Activated CD4-positive, CD25-positive, alpha-beta regulatory T cell treated with anti-CD3 and anti-CD28 coated beads, Interleukin-2, amount 50 U/mL, for 72 hours (primary cell): ENCODE results near the gene GRIP2.

ENCODE experiments used
- DNase-seq: peaks from one replicate; pipeline ENCODE4 v3.0.0; 2021

Gene GRIP2

GRCh38 chr3:14539742-14540491 is at the start of gene GRIP2:
TSS of gene GRIP2 (minus strand) at chr3:14540342. CDS start at chr3:14540308, 34 bp downstream.
- no peak for DNase-seq

GRCh38 chr3:14588425-14589112 is 48.4 kb upstream of the GRIP2 start:
- DNase-seq = no peak

DNA sequence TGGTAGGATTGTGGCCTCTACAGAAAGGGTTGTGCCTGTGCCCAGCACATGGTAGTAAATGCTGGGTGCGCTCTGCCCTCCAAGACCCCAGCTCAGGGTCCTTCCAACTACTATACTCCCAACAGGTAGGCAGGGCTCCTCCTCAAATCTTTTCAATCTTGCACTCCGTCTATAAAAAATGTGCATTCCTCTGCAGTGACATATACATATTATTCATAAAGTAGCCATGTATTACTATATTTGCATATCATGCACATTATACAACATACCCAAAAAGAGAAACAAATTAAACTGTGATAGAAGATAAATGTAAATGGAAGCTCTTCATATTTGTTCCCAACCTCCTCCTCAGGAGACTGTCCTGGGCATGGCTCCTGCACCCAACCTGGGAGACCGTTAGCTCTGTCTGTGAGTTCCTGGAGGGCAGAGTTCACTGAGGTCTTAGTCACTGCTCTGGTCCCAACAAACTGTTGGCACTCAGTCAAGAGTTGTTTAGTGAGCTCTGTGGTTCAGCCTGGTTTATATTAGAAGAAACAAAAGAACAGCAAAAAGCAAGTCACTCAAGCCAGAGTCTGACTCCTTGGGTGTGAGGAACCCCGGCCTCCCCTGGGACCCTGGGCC is 47.7 kb upstream of the GRIP2 start:
- DNase-seq = no peak

- no peak for DNase-seq
Observed at GRCh38 chr3:14586611-14587010, 46.5 kb upstream of the GRIP2 start.

DNA sequence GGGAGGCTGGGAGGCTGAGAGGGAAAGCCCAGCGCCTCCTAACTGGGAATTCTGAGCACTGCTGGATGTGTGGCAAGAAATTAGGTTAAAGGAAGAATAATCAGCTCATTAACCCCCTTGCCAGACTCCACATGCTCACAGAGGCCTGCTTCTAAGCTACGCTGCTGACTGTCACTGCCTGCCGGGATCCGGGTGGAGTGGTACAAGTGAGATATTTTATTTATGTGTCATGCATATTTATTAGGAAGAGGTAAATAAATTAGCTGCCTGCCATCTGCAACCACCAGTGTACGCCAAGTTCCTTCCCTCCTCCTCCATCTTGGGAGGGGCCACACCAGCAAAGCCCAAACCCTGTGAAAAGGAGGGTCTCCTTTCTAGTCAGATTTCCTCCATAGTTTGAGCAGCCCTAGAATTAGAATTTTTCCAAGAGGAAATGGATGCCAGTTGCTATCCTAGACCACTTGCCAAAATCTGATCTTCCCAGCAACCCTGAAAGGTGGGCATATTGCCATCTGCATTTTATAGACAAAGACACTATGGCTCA is 43.5 kb upstream of the GRIP2 start:
- DNase-seq = no peak

DNA sequence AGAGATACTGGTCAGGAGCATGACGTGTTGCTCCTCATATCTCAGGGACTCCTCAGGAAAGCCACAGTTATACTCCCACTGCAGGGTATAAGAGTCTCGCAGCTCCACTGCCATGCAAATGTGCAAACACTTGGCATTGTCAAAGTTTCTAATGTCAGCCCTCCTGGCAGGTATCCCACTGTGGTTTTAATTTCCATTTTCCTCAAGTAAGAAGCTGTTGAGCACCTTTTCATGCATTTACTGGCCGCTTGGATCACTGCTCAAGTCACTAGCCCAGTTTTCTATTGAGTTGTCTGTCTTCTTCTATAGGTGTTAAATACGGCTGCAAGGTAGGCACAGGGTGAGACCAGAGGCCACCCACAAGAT is 41.9 kb upstream of the GRIP2 start:
- no peak for DNase-seq

- no peak for DNase-seq
Observed at GRCh38 chr3:14581334-14582044, 41.3 kb upstream of the GRIP2 start.

- no peak for DNase-seq
Observed at GRCh38 chr3:14577897-14578296, 37.8 kb upstream of the GRIP2 start.

GRCh38 chr3:14576163-14576562 is 36.0 kb upstream of the GRIP2 start:
- DNase-seq = no peak

DNA sequence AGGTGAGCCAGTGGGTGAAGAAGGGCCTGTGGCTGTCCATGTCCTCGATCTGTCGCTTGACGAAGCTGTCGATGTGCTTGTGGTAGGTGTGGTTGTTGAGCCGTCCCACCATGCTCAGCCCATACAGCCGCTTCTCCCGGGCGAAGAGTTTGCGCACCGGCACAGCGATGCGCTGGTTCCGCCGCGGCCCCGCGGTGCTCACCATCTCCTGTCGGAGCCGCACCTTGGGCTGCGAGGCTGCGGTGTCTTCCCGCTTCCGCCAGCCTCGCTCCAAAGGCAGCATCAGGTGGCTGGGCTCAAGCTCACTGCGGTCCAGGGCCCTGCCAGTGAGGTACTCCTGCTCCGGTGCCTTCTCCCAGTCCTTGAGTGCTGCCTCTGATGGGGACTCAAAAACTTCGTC is 34.0 kb upstream of the GRIP2 start:
- DNase-seq = no peak

GRCh38 chr3:14573706-14574105 is 33.6 kb upstream of the GRIP2 start:
- no peak for DNase-seq

DNA sequence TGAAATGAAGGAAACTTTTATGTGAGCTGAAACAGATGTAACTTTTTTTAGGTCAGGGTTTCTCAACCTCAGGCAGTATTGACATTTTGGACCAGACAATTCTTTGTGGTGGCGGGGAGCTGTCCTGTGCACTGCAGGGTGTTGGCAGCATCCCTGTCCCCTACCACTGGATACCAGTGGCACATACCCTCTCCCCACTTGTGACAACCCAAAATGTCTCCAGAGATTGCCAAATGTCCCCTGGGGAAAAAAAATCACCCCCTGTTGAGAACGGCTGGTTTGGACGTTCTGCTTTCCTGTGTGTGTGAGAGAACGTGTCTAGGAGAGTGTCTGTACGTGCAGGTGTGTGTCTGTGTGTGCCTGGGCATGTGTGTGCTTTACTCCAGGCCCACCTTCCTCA is 30.7 kb upstream of the GRIP2 start:
- DNase-seq = no peak

GRCh38 chr3:14570089-14570488 is 29.9 kb upstream of the GRIP2 start:
- no peak for DNase-seq

DNA sequence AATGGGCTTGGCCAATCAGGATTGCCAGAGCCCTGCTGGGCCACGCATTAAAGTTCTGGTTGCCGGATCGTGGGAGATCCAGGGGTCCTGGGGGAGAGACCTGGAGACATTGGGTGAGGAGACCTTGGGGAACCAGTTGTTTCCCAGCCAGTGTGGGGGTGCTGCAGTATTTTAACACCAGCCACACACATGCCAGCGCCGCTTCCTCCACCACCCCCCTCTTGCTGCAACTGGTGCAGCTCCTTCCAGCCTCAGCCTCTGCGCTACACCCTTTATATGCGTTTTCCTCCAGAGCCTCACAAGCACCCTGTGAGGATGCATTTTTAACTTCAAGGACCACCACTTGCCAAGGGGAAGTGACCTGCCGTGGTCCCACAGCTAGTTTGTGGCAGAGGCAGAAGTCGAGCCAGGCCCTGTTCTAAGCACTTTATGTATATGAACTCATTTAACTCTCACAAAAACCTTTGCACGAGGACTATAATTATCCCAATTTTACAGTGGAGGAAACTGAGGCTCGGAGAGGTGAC is 29.4 kb upstream of the GRIP2 start:
- DNase-seq = no peak

DNA sequence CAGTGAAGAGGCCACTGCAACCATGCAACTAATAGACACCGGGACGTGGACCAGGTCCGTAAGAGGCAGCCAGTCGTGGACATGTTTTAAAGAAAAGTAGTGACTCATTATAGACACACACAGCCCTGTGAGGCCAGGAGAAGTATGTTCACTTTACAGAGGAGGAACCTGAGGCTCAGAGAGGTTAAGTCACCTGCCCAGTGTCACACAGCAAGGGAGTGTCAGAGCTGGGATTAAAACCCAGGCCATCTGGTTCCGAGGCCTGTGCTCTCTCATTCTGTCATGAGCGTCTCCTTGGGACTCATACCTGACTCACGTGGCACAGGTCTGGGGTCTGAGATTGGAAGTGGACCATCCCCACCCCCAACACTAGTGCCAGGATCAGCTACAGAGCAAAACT is 28.1 kb upstream of the GRIP2 start:
- no peak for DNase-seq

- no peak for DNase-seq
Observed at GRCh38 chr3:14566812-14567211, 26.7 kb upstream of the GRIP2 start.

- DNase-seq = no peak
Observed at GRCh38 chr3:14565868-14566588, 25.9 kb upstream of the GRIP2 start.

DNA sequence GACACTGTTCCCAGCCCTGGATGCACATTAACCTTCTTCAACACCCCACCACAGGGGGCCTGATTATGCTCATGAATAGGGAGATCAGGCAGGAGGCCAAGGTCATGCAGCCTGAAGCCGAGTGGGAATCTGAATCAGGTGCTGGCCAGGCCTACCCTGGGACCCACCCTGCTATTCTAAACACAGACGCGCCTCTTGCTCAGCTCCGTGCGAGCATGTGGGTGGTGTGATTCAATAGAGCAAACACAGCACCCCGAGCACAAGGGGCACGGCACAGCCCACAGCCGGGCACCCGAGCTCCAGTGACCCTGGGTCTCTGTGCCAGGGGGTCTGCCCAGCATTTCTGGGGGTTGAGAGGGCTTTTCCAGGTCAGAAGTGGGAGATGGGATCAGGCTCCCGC is 24.6 kb upstream of the GRIP2 start:
- no peak for DNase-seq

- no peak for DNase-seq
Observed at GRCh38 chr3:14563946-14564539, 23.9 kb upstream of the GRIP2 start.

DNA sequence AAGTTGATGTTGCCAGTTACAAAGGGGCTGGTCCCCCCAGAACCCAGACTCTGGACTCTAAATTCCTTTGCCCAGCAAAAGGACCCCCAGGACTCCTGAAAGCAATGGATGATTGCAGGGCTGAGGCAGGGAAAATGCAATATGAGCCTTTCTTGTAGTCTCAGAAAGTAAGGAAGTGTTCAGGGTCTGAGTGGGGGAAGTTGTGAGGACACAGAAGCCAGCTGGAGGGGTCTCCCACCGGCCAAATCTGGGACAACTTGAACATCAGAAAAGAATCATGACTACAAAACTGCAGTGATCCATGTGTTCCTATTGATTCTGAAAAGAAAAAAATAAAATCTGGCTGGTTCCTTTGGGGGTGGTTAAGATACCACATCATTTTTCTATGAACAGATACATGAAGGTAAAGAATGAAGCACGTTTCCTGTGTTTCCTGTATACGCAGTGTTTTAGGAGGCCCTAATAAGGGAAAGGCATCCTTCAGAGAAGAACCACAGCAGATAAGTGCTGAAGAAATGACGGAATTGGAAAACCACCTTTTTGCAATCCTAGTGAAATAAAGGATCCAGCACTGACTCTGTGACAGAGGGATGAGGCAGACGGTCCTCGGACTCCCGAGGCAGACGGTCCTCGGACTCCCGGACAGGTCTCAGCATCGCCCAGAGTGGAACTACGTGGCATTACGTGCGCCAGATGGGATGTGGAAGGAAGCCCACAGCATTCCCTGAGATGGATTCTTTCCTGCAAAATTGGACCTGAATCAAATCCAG is 22.2 kb upstream of the GRIP2 start:
- DNase-seq = no peak
